Activated naive CD4-positive, alpha-beta T cell treated with anti-CD3 and anti-CD28 coated beads, Interleukin-2, amount 10 ng/mL, durations not matched to agents 7 days and 5 days (primary cell): ENCODE results near the gene LMO4.
A peak's percentile ranks its signal among the peaks of the same experiment; 100 is the strongest.

Experiments
- CTCF ChIA-PET: fragments of 350-600 bp; sonication (Branson Sonifier 250); formaldehyde crosslinking; loops from one replicate; lab custom pipeline; 2021; ENCODE audit warnings: antibody characterized with exemption; lab: Charles Lee
- DNase-seq: peaks from one replicate; pipeline ENCODE4 v3.0.0-alpha.2; 2020
- H3K27ac Mint-ChIP-seq: one replicate; pipeline ENCODE4 v1.8.0; 2021; ENCODE audit warnings: mild to moderate bottlenecking, moderate library complexity, mixed read lengths
- H3K27me3 Mint-ChIP-seq: one replicate; pipeline ENCODE4 v1.8.0; 2021; ENCODE audit warnings: mild to moderate bottlenecking, mixed read lengths
- H3K36me3 Mint-ChIP-seq: one replicate; pipeline ENCODE4 v1.8.0; 2021; ENCODE audit warnings: mixed read lengths
- H3K4me1 Mint-ChIP-seq: one replicate; pipeline ENCODE4 v1.8.0; 2021; ENCODE audit warnings: mixed read lengths
- H3K4me3 Mint-ChIP-seq: one replicate; pipeline ENCODE4 v1.8.0; 2021; ENCODE audit warnings: mild to moderate bottlenecking, moderate library complexity, mixed read lengths
- H3K9me3 Mint-ChIP-seq: one replicate; pipeline ENCODE4 v1.8.0; 2021; ENCODE audit warnings: mixed read lengths

LMO4 gene, protein sequence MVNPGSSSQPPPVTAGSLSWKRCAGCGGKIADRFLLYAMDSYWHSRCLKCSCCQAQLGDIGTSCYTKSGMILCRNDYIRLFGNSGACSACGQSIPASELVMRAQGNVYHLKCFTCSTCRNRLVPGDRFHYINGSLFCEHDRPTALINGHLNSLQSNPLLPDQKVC

DNA sequence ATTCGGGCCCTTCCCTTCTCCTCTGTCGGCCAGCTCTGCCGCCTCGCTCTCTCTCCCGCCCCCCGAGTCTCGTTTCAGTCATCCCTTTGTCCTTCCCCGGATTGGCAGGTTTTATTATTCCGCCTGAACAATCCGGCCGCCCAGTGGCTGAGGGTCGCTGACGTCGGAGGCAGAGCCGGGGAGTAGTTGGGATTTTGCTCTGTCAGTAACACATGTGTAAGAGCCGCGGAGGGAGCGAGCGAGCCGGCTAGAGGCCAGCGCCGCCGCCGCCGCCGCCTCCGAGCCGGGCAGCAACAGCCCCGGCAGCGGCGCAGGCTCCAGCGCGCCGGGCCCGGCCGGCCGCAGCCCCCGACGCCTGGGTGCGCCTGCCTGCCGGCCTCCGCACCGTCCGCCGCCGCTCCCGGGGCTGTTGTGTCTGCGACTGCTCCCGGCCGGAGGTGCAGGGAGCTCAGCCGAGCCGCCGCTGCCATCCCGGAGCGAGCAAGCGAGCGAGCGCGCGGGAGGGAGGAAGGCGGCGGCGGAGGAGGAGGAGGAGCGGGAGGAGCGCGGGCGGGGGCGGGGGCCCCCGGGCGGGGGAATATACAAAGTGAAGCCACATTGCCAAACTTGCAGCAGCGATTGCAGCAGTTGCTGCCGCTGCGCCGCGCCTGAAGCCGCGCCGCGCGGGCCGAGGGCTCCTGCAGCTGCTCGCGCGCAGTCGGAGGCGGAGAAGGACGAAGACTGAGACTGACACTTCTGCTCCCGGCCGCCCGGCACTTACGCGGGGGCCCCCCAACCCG, at the start of gene LMO4:
TSS of gene LMO4 (plus strand) at position 609 of the 779 bp plus-strand sequence. CDS start 3,136 bp downstream, outside the sequence.
- Mint-ChIP-seq H3K4me1 (peaks cover 43% of the 10 kb centered on the region), H3K27me3 (peaks cover 27% of the 10 kb centered on the region), H3K36me3 (peaks cover 18% of the 10 kb centered on the region), H3K9me3 (no peaks in the 10 kb centered on the region), H3K27ac (peak within 1 kb of the TSS; percentile 98), H3K4me3 (peak within 1 kb of the TSS; percentile 84)
- CTCF ChIA-PET = interaction anchor here (1.4 kb wide), 1 partner anchor 625 kb away, joined by 3 read pairs; no protein-coding TSS in a partner anchor
- DNase-seq = peak; percentile 88

DNA sequence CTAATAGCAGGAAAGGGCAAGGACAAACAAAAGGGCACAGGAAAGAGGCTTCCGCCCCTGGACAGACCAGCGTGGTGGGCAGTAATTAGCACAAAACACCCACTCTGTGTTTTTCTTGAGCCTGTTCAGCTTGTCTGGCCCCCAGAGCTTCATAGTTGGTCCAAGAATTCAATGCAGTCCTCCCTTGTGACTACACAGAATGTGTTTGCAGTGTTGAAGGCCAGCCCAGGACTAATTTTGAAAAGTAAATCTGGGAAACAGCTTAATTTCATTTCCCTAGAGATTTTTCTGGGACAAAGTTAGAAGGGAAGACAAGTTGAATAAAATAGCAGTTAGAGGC, 49.2 kb upstream of the LMO4 start:
- DNase-seq = no peak
- CTCF ChIA-PET = interaction anchor here (0.7 kb wide), 1 partner anchor 138 kb away, joined by 3 read pairs; no protein-coding TSS in a partner anchor
- no peak overlapping the region for H3K4me3 Mint-ChIP-seq

DNA sequence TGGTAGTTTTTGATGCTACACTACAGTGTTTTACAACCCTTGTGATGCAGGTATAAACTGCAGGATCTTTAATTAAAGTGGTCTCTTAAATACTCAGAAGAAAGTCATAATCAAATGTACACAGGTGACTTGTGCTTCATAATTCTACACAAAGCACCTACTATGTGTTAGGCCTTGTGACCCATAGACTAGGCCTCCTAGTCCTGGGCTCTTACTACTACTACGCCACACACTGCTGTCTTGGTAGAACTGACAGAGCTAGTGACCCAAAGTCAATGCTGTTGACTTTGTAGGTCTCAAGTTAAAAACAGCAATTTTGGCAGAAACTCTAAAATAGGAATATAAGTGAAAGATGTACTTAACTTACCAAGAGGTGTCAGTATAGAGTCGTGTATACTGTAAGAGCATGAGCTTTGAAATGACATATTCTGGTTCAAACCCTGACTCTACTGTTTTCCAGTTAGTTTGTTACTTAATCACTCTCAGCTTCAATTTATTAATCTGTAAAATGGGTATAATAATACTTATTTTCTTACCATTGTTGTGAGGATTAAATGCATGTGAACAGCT, 48.6 kb upstream of the LMO4 start:
- no peaks in the 10 kb centered on the region for H3K36me3 Mint-ChIP-seq
- no peak overlapping the region for H3K4me3 Mint-ChIP-seq
- no peak overlapping the region for H3K27ac Mint-ChIP-seq
- CTCF ChIA-PET = interaction anchor here (0.8 to 1.3 kb wide), 3 partner anchors 10 to 372 kb away, joined by 3 read pairs; no protein-coding TSS in a partner anchor
- no peaks in the 10 kb centered on the region for H3K27me3 Mint-ChIP-seq
- DNase-seq = no peak
- H3K9me3 Mint-ChIP-seq = no peaks in the 10 kb centered on the region
- no peaks in the 10 kb centered on the region for H3K4me1 Mint-ChIP-seq

More for the DNA sequence above, 49.2 kb upstream of the LMO4 start:
- no peaks in the 10 kb centered on the region for H3K36me3 Mint-ChIP-seq
- H3K27me3 Mint-ChIP-seq = no peaks in the 10 kb centered on the region
- H3K27ac Mint-ChIP-seq = no peak overlapping the region
- no peaks in the 10 kb centered on the region for H3K9me3 Mint-ChIP-seq
- no peaks in the 10 kb centered on the region for H3K4me1 Mint-ChIP-seq

DNA sequence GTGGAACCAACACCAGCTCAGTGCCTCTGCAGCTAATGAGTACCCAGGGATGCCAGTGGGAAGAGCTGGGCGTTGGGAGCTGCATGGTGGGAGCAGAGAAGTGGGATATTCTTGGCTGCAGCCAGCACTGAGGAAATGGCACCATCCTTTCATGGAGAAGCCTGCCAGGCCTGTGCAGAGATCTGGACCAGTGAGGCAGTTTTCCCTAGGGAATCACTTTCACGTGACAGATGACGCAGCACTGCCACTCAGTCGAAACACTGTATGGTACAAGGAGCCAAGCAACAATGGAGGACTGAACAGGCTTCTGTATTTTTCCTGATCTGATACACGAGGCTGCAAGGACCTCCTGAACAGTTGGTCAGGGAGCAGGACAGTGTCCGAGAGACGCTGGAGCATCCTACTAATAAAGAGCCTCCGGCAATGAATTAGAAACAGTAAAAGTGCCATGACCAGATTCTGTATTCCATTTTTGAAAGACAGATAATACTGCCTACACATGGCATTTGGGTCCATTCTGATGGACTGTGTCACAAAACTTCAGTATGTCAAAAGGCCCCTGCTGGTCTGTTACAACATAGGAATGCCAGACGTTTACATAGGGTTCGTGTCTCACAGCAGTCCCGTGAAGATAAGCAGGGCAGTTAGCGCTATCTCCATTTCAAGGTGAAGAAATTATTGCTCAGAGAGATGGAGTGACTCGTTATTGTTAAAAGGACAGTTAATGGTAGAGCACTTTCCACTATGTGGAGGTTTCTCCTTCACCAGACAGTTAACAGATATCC, 44.0 kb upstream of the LMO4 start:
- H3K4me1 Mint-ChIP-seq = no peaks in the 10 kb centered on the region
- no peak overlapping the region for H3K4me3 Mint-ChIP-seq
- no peaks in the 10 kb centered on the region for H3K9me3 Mint-ChIP-seq
- DNase-seq = no peak
- H3K36me3 Mint-ChIP-seq = no peaks in the 10 kb centered on the region
- H3K27me3 Mint-ChIP-seq = no peaks in the 10 kb centered on the region
- H3K27ac Mint-ChIP-seq = no peak overlapping the region
- CTCF ChIA-PET = no interaction called here

DNA sequence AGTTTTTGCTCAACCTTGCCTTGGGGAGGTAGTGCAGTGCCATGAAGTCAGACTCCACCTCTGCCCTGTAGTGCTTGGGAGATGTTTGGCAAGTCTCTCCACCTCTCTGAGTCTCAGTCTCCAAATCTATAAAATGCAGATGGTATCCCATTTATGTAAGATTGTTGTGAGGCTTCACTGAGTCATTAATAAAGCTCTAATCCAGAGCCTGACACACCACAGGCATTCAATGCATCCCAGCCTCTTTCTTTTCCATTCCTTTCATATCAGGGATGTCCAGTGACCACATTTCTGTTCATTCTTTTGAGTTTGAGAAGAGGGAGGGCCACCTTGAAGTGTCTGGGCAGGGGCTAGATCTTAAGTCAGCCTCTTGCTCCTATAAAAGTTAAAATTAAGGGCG, 37.6 kb upstream of the LMO4 start:
- DNase-seq = no peak
- Mint-ChIP-seq H3K36me3 (no peaks in the 10 kb centered on the region), H3K9me3 (no peaks in the 10 kb centered on the region), H3K4me1 (no peaks in the 10 kb centered on the region), H3K27me3 (peaks cover 3% of the 10 kb centered on the region), H3K27ac (no peak overlapping the region), H3K4me3 (no peak overlapping the region)
- CTCF ChIA-PET = no interaction called here

DNA sequence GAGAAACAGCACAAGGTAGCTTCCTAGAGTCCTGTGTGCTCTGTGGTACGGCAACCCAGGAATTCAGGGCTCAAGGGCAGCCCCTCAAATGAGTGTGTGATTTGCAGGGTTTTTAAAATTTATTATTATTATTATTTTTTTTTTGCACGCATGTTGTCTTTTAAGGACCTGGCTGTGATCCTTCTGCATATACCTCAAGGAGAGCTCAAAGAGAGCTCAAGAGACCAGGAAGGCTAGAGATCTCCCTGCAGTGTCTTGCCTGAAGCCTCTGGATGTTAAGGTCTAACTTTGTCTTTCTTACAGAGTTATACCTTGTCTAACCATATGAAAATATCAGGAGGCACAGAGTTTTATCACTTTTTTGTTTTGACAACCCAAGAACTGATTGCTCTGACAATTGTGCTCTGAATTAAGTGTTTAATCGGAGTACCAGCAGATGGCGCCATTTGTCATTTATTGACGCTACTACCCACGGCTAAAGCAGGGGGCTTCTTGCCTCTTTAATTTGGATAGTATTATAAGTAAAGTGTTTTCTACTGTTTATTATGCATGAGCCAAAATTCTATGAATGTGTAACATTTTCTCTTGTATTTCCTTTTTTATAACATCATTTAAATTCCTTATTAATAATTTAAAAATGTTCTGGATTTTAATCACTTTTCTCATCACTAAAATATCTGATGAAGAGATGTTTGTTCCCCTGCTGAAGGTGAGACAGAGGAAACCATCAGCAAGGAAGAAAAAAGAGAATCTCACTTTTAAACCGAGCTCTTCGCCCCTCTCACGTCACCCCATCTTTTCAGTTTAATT, 35.8 kb upstream of the LMO4 start:
- no peaks in the 10 kb centered on the region for H3K36me3 Mint-ChIP-seq
- H3K4me3 Mint-ChIP-seq = no peak overlapping the region
- CTCF ChIA-PET = interaction anchor here (0.8 to 3.1 kb wide), 6 partner anchors 24 to 768 kb away, joined by 3 to 26 read pairs (median 3); no protein-coding TSS in a partner anchor
- H3K27me3 Mint-ChIP-seq = peaks cover 3% of the 10 kb centered on the region
- H3K27ac Mint-ChIP-seq = no peak overlapping the region
- H3K4me1 Mint-ChIP-seq = no peaks in the 10 kb centered on the region
- H3K9me3 Mint-ChIP-seq = no peaks in the 10 kb centered on the region
- peak; percentile 69 for DNase-seq

DNA sequence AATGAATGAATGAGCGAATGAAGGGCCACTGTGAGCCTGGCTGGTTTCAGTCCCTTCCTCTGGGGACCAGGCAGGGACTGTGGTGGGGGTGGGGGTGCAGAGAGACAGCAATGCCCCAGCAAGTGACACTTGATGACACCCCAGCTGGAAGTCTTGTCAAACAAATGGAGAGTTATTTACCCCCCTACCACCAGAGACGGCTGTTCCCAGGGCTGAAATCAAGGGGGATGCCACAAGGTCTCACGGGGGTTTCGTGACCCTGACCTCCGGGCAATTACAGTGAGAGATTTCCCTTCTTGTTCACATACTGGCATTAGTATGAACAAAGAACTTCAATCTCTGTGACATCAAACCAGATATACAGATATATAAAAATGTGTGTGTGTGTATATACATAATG, 34.0 kb upstream of the LMO4 start:
- DNase-seq = no peak
- H3K4me1 Mint-ChIP-seq = no peaks in the 10 kb centered on the region
- CTCF ChIA-PET = interaction anchor here (0.6 to 3.1 kb wide), 2 partner anchors 659 to 1620 kb away, joined by 4 to 26 read pairs; no protein-coding TSS in a partner anchor
- H3K36me3 Mint-ChIP-seq = no peaks in the 10 kb centered on the region
- H3K9me3 Mint-ChIP-seq = no peaks in the 10 kb centered on the region
- H3K4me3 Mint-ChIP-seq = no peak overlapping the region
- peaks cover 3% of the 10 kb centered on the region for H3K27me3 Mint-ChIP-seq
- H3K27ac Mint-ChIP-seq = no peak overlapping the region

DNA sequence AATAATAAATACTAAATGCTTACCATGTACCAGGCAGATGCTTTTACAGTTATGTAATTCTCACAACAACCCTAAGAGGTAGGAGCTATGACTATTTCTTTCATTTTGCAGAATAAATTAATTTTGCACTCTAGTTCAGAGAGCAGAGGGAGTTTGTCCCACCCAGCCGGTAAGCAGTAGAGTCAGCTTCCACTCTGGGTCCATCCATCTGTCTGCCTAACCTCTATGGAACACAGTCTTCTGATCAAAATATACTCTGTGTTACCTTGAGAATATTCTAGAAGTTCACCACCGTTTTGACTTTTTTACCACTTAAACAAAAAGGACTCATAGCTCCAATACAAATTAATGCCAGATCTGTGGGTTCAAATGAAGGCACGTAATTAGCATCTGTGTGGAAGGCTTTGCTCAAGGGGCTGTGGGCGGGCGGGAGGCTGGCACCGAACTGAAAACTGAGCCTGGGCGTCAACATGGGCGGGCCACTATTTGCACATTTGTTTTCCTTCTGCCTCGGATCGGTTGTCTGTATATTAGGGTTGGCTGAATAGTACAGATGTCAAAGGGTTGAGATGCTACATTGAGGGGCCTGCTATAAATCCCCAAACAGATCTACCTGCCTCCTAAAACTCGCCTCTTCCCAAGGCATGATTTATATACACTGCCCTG, 33.1 kb upstream of the LMO4 start:
- Mint-ChIP-seq H3K9me3 (no peaks in the 10 kb centered on the region), H3K27ac (no peak overlapping the region), H3K36me3 (no peaks in the 10 kb centered on the region), H3K27me3 (peaks cover 3% of the 10 kb centered on the region), H3K4me1 (no peaks in the 10 kb centered on the region), H3K4me3 (no peak overlapping the region)
- CTCF ChIA-PET = no interaction called here
- DNase-seq = no peak

DNA sequence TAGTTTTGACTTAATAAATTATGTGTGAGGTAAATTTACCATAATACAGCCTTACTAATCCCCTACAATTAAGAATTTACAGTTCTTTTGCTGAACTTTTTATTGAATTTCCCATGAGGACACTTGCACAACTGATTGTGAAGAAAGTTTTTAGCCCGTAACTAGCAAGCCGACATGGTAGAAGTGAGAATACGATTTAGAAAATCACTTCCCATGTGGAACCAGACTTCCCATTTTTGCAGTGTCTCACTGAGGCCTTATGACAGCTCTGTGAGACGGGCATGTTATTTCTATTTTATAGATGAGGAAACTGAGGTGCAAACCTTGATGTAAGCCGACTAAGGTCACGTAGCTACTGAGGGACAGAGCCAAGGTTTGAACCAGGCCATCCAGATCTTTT, 32.5 kb upstream of the LMO4 start:
- no peak overlapping the region for H3K4me3 Mint-ChIP-seq
- no peak for DNase-seq
- H3K9me3 Mint-ChIP-seq = no peaks in the 10 kb centered on the region
- H3K4me1 Mint-ChIP-seq = no peaks in the 10 kb centered on the region
- peaks cover 3% of the 10 kb centered on the region for H3K27me3 Mint-ChIP-seq
- H3K27ac Mint-ChIP-seq = no peak overlapping the region
- H3K36me3 Mint-ChIP-seq = no peaks in the 10 kb centered on the region
- CTCF ChIA-PET = no interaction called here

DNA sequence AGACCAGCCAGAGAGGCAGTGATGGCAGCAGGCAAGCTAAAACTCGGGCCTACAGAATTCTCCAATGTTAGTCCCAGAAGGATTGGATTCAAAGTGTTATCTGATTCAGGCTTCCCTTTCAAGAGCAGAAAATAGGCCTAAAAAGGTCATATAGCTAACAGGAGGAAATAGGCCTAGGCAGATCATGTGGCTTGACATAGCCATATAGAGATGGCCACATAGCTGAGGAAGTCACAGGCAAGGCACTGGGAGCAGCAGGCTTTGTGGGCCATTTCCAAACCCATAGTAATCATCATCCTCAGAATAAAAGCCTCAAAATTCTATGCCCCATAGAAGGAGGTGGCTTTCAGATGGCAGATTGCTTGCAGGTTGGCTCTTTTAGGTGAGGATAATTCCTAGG, 29.0 kb upstream of the LMO4 start:
- H3K27ac Mint-ChIP-seq = no peak overlapping the region

DNA sequence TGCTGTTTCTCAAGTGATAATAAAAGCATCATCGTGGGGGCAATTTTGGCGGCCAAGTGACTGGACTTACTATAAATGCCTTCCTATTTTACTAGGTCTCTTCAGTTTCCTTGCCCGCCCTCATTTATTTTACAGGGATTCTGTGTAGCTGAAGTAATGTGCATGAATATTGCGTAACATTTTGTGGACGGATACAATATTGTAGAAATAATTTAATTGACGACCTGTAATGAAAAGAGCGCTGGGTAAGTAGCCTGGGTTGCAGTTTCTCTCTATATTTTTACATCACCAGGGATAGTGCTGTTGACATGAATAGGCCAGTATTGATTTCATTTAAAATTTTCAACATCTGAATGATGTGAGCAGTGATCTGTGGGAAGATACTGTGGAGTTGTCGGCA, 28.1 kb upstream of the LMO4 start:
- Mint-ChIP-seq H3K4me3 (no peak overlapping the region), H3K36me3 (no peaks in the 10 kb centered on the region), H3K9me3 (no peaks in the 10 kb centered on the region), H3K27me3 (peaks cover 11% of the 10 kb centered on the region), H3K4me1 (no peaks in the 10 kb centered on the region), H3K27ac (no peak overlapping the region)
- CTCF ChIA-PET = no interaction called here
- DNase-seq = no peak

More for the DNA sequence above, 29.0 kb upstream of the LMO4 start:
- peaks cover 8% of the 10 kb centered on the region for H3K27me3 Mint-ChIP-seq
- H3K36me3 Mint-ChIP-seq = no peaks in the 10 kb centered on the region
- no peaks in the 10 kb centered on the region for H3K9me3 Mint-ChIP-seq
- CTCF ChIA-PET = no interaction called here
- H3K4me3 Mint-ChIP-seq = no peak overlapping the region
- no peak for DNase-seq
- no peaks in the 10 kb centered on the region for H3K4me1 Mint-ChIP-seq

DNA sequence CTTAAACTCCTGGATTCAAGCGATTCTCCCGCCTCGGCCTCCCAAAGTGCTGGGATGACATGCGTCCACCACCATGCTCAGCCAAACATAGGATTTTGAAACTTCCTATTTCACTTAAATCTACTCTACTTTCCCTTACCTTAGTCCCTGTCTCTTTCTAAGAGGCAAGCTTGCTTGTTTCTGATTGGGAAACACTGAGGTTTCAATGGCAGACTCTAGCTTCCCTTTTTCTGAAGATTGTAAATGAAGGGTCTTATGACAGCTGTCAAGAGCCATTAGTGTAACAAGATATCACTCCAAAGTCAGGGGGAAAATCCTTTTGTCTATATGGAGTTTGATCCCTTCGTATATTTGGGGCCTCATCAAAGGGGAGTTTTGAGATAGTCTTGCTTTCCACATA, 23.5 kb upstream of the LMO4 start:
- DNase-seq = no peak
- H3K4me1 Mint-ChIP-seq = no peaks in the 10 kb centered on the region
- no peaks in the 10 kb centered on the region for H3K36me3 Mint-ChIP-seq
- H3K27me3 Mint-ChIP-seq = peaks cover 25% of the 10 kb centered on the region
- no peak overlapping the region for H3K4me3 Mint-ChIP-seq
- CTCF ChIA-PET = no interaction called here
- no peak overlapping the region for H3K27ac Mint-ChIP-seq
- no peaks in the 10 kb centered on the region for H3K9me3 Mint-ChIP-seq

DNA sequence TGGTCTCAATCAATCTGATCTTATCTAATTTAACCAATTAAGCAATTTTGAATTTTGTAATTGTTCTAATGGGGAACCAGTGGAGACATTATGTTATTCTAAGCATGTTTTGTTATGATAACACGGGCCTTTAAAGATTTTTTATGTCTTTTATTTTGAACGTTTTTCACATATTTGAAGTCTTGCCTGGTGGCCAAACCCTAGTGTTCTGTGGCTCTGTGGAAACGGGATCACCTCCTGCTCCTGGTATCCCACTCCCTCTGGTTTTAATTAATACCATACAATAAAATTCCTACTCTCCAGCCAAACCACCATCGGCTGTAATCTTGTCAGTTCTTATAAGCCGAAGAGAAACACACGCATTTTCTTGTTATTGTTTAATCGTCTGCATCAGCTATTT, 22.9 kb upstream of the LMO4 start:
- no peaks in the 10 kb centered on the region for H3K36me3 Mint-ChIP-seq
- DNase-seq = no peak
- CTCF ChIA-PET = no interaction called here

More for the DNA sequence above, 22.9 kb upstream of the LMO4 start:
- Mint-ChIP-seq H3K27ac (no peak overlapping the region), H3K9me3 (no peaks in the 10 kb centered on the region), H3K4me1 (no peaks in the 10 kb centered on the region), H3K4me3 (no peak overlapping the region), H3K27me3 (peaks cover 25% of the 10 kb centered on the region)
